ENCODE data around the gene CST11. TPM values are rescaled to one million over a fixed set of nuclear protein-coding genes. Genes with fewer than 3 reads are reported as not detected.

The CST11 gene
- total and polyA plus RNA-seq, 2 donors (not counting 3 experiments of a cell fraction or from before 2014, with no cell fraction given) = not detected

GRCh38 chr20:23450877-23451276, 1.8 kb downstream of the CST11 start:
- FAIRE-seq (no peak), DNase-seq (ENCODE audit: low read depth, low spot score) (no peak)
- Histone ChIP-seq H3K4me3 (replicated peaks in 1 of 3; ENCODE audit: insufficient read depth in 1 of 3, low read depth in 1 of 3, low read length in 3 of 3) (no peak overlapping the region), H3K9me1 (replicated peaks; ENCODE audit: control insufficient read depth, extremely low read depth, insufficient read depth, low read length) (no peaks in the 10 kb centered on the region), H3K36me3 (ENCODE audit: control insufficient read depth in 2 of 2, extremely low read depth in 1 of 2, insufficient read depth in 2 of 2, low read length in 2 of 2) (no peaks in the 10 kb centered on the region), H4K20me1 (replicated peaks; ENCODE audit: control insufficient read depth, extremely low read depth, insufficient read depth, low read length) (no peaks in the 10 kb centered on the region), H3K9ac (replicated peaks; ENCODE audit: extremely low read depth, insufficient read depth, low read length) (no peak overlapping the region), H2AFZ (ENCODE audit: low read depth, low read length) (no peak overlapping the region), H3K9me3 (replicated peaks; ENCODE audit: control insufficient read depth, insufficient read depth, low read length) (no peaks in the 10 kb centered on the region), H3K27ac (ENCODE audit: insufficient read depth, low read depth, low read length) (no peak overlapping the region), H3K4me1 (ENCODE audit: control insufficient read depth, extremely low read depth, insufficient read depth, low read length) (no peaks in the 10 kb centered on the region), H3K27me3 (ENCODE audit: control insufficient read depth in 2 of 2, insufficient read depth in 2 of 2, low read length in 2 of 2) (no peaks in the 10 kb centered on the region), H3K79me2 (ENCODE audit: control insufficient read depth, insufficient read depth, low read length) (no peaks in the 10 kb centered on the region), H3K4me2 (ENCODE audit: insufficient read depth, low read length) (no peak overlapping the region)
- ChIA-PET CTCF (interaction anchor here (2.1 kb wide), 1 partner anchor 8 kb away, joined by 10 read pairs; no protein-coding TSS in a partner anchor), POLR2A (no interaction called here)
- no TSS peak for BruUV-seq (replicated peaks)
- dilution Hi-C loops (cut with MboI; ENCODE audit: extremely low pct_ligation_motif_present, low sequenced_read_pairs) = no loop called here
- TF ChIP-seq GATA2 (IDR thresholded peaks at IDR 0.05; ENCODE audit: insufficient read depth, insufficient read length, low read depth, low read length) (no peak), POLR2AphosphoS5 (IDR thresholded peaks at IDR 0.05; ENCODE audit: insufficient read depth, low read depth, low read length) (no peak), CTCF (IDR thresholded peaks at IDR 0.05; ENCODE audit: extremely low read depth in 1 of 2, insufficient read depth in 1 of 2, low read depth in 1 of 2, low read length in 2 of 2) (no peak), FOS (IDR thresholded peaks at IDR 0.05; ENCODE audit: borderline replicate concordance, insufficient read depth, low read length) (no peak), MYC (IDR thresholded peaks at IDR 0.05; ENCODE audit: low read depth, low read length) (no peak), JUN (IDR thresholded peaks at IDR 0.05; ENCODE audit: borderline replicate concordance, insufficient read depth, insufficient read length, low read depth) (no peak), EZH2 (IDR thresholded peaks at IDR 0.05; ENCODE audit: borderline replicate concordance, low read depth, low read length, severe bottlenecking) (no peak), POLR2A (IDR thresholded peaks at IDR 0.05; ENCODE audit: low read depth, low read length) (no peak), MAX (IDR thresholded peaks at IDR 0.05; ENCODE audit: insufficient read depth, insufficient read length) (no peak)
- intact Hi-C loops (cut with micrococcal nuclease) = no loop called here
